HepG2 (cell line): ENCODE measurements around the gene RIPK3. TPM values are rescaled to one million over a fixed set of nuclear protein-coding genes. Genes with fewer than 3 reads are reported as not detected.
A peak's percentile ranks its signal among the peaks of the same experiment; 100 is the strongest.

Source experiments
- ATF1 ChIP-seq: IDR thresholded peaks from 2 replicates; pipeline ENCODE4 v1.6.1; 2016; ENCODE audit warnings: mild to moderate bottlenecking, control low read depth
- FOXA3 ChIP-seq: IDR thresholded peaks from 2 replicates; pipeline ENCODE4 v1.6.1; 2016; ENCODE audit warnings: missing genetic modification reagents, missing compliant biosample characterization
- KLF15 ChIP-seq: sonication (generic); formaldehyde crosslinking; IDR thresholded peaks from 2 replicates; pipeline ENCODE4 v1.8.1; 2023; ENCODE audit warnings: borderline replicate concordance, mild to moderate bottlenecking, inconsistent platforms, missing genetic modification reagents, mixed read lengths
- MAF1 ChIP-seq: sonication (generic); formaldehyde crosslinking; IDR thresholded peaks from 2 replicates; pipeline ENCODE4 v1.5.0; 2020; ENCODE audit warnings: missing genetic modification reagents, borderline replicate concordance
- ZNF12 ChIP-seq: sonication (generic); formaldehyde crosslinking; IDR thresholded peaks from 2 replicates; pipeline ENCODE4 v1.5.0; 2020; ENCODE audit warnings: missing genetic modification reagents
- ZNF260 ChIP-seq: sonication (generic); formaldehyde crosslinking; IDR thresholded peaks from 2 replicates; pipeline ENCODE4 v1.4.0; 2020; ENCODE audit warnings: missing genetic modification reagents, low read depth, mild to moderate bottlenecking, borderline replicate concordance
- polyA plus RNA-seq, 8 experiments: library from polyadenylated mRNA; depleted of rRNA in 3 of 8; stranded (reverse) in 7 of 8; unstranded in 1 of 8; fragments of >200 nt; fragmentation: Illumina TruSeq in 4 of 8; extraction: Trizol in 4 of 8; gene quantifications; 2 replicates each; pipeline versions ENCODE4 v1.2.1 to v1.2.3, GENCODE V29; 2011 to 2016; ENCODE audit warnings: low read depth in 4 of 8, missing spikeins in 1 of 8, mixed read lengths in 1 of 8; ENCODE audit not compliant: insufficient read depth in 1 of 8
- total RNA-seq, 5 experiments: library from RNA; depleted of rRNA; stranded (reverse); fragments of >200 nt; fragmentation: Illumina TruSeq; extraction: Trizol; gene quantifications; 2 replicates each; pipeline ENCODE4 v1.2.3, GENCODE V29; 2016; ENCODE audit warnings: low read depth in 1 of 5
- TF ChIP-seq, protein P1 (sequence below): sonication (generic); formaldehyde crosslinking; IDR thresholded peaks from 2 replicates; pipeline ENCODE4 v1.5.0; 2020; ENCODE audit warnings: mild to moderate bottlenecking, missing genetic modification reagents, borderline replicate concordance
- TF ChIP-seq, protein P2 (sequence below): sonication (generic); formaldehyde crosslinking; IDR thresholded peaks from 2 replicates; pipeline ENCODE4 v1.8.1; 2022; ENCODE audit warnings: mild to moderate bottlenecking, missing genetic modification reagents
- TF ChIP-seq, protein P3 (sequence below): sonication (generic); formaldehyde crosslinking; IDR thresholded peaks from 2 replicates; pipeline ENCODE4 v1.8.0; 2022; ENCODE audit warnings: missing genetic modification reagents, low read depth, mild to moderate bottlenecking, borderline replicate concordance

Gene RIPK3
- total and polyA plus RNA-seq, 2 of the 13 experiments (the other 11 are each of a cell fraction or from before 2014, with no cell fraction given): not detected

DNA sequence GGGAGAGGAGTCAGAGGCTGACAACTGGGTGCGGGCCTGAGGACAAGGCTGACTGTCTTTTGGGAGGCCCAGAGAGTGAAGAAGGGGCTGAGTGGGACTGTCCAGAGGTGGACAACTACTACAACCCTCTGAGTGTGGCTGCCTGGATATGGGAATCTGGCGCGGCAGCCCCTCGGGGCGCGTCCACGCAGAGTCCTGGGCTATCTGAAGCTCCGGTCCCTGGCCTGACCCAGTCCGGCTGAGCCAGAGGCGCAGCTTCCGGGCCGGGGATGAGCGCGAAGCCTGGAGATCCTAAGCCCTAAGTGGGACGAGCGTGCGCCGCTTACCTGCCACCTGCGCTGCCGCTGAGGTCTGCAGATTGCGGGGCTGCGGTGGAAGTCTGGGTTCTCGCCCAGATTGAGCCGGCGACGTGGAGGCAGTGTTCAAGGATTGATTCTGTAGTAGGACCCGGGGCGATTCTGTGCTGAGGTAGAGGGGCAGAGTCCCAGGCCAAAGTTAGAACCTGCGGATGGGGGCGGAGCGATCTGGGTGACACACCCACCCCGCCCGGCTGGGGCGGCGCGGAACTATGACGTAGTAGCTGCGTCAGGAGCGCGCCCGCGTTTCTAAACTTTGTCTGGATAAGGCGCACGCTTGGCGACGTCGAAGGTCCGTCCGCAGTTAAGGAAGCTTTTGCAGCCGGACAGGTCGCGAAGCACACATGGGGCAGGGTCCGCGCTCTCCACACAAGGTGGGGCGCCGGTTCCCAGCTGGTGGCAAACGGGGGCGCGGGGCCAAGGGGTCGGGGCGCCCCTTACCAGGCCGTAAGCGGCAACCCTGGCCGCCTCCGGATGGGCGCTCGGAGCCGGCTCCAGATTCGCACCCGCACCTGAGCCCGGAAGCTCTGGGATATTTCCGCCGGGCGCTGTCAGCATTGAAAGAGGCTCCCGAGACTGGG is 40.3 kb downstream of the RIPK3 start, which contains the start of the genes DHRS1 and NOP9 (continued):
- TF ChIP-seq, protein P1, sequence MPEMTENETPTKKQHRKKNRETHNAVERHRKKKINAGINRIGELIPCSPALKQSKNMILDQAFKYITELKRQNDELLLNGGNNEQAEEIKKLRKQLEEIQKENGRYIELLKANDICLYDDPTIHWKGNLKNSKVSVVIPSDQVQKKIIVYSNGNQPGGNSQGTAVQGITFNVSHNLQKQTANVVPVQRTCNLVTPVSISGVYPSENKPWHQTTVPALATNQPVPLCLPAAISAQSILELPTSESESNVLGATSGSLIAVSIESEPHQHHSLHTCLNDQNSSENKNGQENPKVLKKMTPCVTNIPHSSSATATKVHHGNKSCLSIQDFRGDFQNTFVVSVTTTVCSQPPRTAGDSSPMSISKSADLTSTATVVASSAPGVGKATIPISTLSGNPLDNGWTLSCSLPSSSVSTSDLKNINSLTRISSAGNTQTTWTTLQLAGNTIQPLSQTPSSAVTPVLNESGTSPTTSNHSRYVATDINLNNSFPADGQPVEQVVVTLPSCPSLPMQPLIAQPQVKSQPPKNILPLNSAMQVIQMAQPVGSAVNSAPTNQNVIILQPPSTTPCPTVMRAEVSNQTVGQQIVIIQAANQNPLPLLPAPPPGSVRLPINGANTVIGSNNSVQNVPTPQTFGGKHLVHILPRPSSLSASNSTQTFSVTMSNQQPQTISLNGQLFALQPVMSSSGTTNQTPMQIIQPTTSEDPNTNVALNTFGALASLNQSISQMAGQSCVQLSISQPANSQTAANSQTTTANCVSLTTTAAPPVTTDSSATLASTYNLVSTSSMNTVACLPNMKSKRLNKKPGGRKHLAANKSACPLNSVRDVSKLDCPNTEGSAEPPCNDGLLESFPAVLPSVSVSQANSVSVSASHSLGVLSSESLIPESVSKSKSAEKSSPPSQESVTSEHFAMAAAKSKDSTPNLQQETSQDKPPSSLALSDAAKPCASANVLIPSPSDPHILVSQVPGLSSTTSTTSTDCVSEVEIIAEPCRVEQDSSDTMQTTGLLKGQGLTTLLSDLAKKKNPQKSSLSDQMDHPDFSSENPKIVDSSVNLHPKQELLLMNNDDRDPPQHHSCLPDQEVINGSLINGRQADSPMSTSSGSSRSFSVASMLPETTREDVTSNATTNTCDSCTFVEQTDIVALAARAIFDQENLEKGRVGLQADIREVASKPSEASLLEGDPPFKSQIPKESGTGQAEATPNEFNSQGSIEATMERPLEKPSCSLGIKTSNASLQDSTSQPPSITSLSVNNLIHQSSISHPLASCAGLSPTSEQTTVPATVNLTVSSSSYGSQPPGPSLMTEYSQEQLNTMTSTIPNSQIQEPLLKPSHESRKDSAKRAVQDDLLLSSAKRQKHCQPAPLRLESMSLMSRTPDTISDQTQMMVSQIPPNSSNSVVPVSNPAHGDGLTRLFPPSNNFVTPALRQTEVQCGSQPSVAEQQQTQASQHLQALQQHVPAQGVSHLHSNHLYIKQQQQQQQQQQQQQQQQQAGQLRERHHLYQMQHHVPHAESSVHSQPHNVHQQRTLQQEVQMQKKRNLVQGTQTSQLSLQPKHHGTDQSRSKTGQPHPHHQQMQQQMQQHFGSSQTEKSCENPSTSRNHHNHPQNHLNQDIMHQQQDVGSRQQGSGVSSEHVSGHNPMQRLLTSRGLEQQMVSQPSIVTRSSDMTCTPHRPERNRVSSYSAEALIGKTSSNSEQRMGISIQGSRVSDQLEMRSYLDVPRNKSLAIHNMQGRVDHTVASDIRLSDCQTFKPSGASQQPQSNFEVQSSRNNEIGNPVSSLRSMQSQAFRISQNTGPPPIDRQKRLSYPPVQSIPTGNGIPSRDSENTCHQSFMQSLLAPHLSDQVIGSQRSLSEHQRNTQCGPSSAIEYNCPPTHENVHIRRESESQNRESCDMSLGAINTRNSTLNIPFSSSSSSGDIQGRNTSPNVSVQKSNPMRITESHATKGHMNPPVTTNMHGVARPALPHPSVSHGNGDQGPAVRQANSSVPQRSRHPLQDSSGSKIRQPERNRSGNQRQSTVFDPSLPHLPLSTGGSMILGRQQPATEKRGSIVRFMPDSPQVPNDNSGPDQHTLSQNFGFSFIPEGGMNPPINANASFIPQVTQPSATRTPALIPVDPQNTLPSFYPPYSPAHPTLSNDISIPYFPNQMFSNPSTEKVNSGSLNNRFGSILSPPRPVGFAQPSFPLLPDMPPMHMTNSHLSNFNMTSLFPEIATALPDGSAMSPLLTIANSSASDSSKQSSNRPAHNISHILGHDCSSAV (CRISPR knock-in tag): peak; percentile 92
- TF ChIP-seq, protein P2, sequence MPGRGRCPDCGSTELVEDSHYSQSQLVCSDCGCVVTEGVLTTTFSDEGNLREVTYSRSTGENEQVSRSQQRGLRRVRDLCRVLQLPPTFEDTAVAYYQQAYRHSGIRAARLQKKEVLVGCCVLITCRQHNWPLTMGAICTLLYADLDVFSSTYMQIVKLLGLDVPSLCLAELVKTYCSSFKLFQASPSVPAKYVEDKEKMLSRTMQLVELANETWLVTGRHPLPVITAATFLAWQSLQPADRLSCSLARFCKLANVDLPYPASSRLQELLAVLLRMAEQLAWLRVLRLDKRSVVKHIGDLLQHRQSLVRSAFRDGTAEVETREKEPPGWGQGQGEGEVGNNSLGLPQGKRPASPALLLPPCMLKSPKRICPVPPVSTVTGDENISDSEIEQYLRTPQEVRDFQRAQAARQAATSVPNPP (CRISPR knock-in tag): peak; percentile 90
- peak; percentile 83 for TF ChIP-seq FOXA3 (CRISPR knock-in tag)
- TF ChIP-seq MAF1: peak; percentile 98
- TF ChIP-seq KLF15: peak; percentile 86
- peak; percentile 97; the same call in 1 of the 2 replicates for TF ChIP-seq ZNF260 (CRISPR knock-in tag)
- TF ChIP-seq ZNF12 (CRISPR knock-in tag): no peak; the same call in 1 of the 2 replicates
- no peak for TF ChIP-seq ATF1 (CRISPR knock-in tag)
- TF ChIP-seq, protein P3, sequence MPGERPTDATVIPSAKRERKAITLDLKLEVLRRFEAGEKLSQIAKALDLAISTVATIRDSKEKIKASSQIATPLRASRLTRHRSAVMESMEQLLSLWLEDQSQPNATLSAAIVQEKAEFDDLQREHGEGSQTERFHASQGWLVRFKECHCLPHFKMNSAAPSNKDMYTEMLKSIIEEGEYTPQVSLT (CRISPR knock-in tag): no peak
